Measurements from ENCODE around the gene ALDH1A1.

Gene ALDH1A1

DNA sequence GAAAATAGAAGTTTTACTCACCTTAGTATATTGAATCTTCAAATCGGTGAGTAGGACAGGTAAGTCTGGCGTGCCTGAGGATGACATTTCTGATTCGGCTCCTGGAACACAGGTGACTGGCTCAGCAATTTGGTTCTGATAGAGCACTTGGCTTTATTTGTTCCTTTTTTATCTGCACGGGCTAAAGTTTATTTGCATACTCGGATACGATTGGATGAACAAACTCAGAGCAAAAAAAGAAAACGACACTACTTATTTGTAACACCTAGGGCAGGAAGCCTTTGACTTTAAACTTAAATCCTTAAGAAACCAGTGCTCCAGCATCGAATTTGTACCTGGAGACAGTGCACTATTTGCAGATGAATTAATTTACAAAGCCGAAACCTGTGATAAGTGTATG, at the start of gene ALDH1A1:
TSS of gene ALDH1A1 (minus strand) at position 140 of the 400 bp plus-strand sequence. CDS start at position 87, 53 bp downstream.
- DNase-seq (ENCODE audit: extremely low read depth, low read depth) = no peak
- TF ChIP-seq, protein P1, sequence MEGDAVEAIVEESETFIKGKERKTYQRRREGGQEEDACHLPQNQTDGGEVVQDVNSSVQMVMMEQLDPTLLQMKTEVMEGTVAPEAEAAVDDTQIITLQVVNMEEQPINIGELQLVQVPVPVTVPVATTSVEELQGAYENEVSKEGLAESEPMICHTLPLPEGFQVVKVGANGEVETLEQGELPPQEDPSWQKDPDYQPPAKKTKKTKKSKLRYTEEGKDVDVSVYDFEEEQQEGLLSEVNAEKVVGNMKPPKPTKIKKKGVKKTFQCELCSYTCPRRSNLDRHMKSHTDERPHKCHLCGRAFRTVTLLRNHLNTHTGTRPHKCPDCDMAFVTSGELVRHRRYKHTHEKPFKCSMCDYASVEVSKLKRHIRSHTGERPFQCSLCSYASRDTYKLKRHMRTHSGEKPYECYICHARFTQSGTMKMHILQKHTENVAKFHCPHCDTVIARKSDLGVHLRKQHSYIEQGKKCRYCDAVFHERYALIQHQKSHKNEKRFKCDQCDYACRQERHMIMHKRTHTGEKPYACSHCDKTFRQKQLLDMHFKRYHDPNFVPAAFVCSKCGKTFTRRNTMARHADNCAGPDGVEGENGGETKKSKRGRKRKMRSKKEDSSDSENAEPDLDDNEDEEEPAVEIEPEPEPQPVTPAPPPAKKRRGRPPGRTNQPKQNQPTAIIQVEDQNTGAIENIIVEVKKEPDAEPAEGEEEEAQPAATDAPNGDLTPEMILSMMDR (IDR thresholded peaks at IDR 0.05; ENCODE audit: low read depth, low read length, missing control alignments) = no peak
- H3K4me3 ChIP-seq (replicated peaks; ENCODE audit: low read depth, low read length) = peak within 1 kb of the TSS; percentile 26

DNA sequence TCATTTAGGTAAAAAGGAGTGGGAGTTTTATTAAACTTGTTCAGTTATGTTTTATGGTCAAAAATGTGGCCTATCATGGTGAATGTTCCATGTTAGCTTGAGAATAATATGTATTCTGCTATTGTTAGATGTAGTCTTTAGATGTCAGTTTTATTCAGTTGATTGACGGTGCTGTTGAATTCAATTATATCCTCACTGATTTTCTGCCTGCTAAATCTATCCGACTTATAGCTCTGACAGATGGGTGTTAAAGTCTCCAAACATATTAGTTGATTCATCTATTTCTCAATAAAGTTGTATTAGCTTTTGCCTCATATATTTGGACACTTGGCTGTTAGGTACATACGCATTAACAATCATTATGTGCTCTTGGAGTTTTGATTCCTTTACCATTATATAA, 49.0 kb upstream of the ALDH1A1 start:
- TF ChIP-seq, protein P1 (IDR thresholded peaks at IDR 0.05; ENCODE audit: low read depth, low read length, missing control alignments) = no peak
- DNase-seq (ENCODE audit: extremely low read depth, low read depth) = no peak
- H3K4me3 ChIP-seq (replicated peaks; ENCODE audit: low read depth, low read length) = no peak overlapping the region

DNA sequence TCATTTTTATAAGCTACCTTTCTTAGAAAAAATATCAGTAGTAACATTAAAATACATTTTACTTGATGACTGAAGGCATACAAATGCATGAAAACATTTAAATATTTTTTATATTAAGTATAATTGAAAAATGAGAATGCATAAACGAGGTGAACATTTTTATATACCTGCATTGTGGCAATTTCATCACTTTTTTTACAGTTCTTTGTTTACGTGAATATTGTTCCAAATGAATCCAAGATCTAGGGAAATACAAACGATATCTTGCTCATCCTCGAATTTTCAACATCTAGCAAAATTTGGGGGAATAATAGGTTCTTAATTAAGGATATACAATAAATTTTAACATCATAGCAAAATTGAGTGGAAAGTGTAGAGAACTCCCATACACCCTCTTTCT, 45.5 kb upstream of the ALDH1A1 start:
- no peak overlapping the region for H3K4me3 ChIP-seq (replicated peaks; ENCODE audit: low read depth, low read length)
- no peak for DNase-seq (ENCODE audit: extremely low read depth, low read depth)
- TF ChIP-seq, protein P1 (IDR thresholded peaks at IDR 0.05; ENCODE audit: low read depth, low read length, missing control alignments) = no peak

DNA sequence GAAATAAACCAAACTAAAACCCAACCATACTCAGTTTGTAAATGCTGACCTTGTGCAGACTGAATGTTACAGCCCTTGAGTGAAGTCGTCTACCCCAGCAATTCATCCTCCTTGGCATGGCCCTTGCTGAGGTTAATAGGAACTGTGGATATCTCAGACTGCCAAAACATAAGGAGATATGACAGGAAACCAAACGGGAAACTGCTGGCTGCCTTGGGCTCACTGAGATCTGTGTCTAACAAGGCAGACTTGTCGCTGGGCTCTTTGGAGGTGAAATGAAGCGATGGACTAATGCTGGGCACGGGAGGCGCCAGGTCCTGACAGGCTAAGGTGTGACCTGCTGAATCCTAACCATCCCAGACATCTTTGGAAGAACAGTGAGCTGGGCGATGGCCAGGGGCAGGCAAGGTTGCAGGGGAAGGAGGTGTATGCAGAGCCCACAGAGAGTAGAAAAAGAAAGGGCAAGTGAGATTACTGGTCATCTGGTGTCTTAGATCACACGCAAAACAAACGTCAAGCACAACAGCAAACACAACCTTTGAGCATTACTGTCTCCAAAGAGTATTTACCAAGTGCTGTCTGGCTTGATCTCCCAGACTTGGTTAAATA, 44.6 kb upstream of the ALDH1A1 start:
- no peak overlapping the region for H3K4me3 ChIP-seq (replicated peaks; ENCODE audit: low read depth, low read length)
- no peak for DNase-seq (ENCODE audit: extremely low read depth, low read depth)
- TF ChIP-seq, protein P1 (IDR thresholded peaks at IDR 0.05; ENCODE audit: low read depth, low read length, missing control alignments) = no peak

DNA sequence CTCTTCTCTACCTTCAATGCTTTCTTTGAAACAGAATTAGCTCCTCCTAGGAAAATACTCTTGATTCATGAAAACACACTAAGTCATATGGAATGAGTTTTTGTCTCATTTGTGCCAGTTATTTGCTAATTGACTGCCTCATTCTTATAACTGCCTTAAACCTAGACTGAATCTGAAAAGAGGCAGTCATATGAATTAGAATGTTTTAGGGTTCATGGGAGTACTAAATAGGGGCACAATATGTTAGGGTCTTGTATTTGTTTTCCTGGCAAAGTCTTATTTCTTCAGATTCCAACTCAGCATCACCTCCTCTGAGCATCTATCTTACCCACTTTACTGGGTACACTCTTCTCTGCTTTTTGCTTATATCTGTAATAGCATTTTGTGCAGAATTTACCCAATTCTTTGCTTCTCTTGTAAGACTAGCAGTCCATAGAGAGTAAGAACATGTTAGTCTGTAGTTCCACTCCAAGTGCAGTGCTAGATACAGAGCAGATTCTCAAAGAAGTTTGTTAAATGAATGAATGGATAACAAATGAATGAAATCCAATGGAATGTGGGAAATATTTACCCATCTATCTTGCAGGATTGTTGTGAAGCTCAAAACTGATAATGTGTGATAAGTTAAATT, 43.9 kb upstream of the ALDH1A1 start:
- DNase-seq (ENCODE audit: extremely low read depth, low read depth) = no peak
- TF ChIP-seq, protein P1 (IDR thresholded peaks at IDR 0.05; ENCODE audit: low read depth, low read length, missing control alignments) = no peak
- no peak overlapping the region for H3K4me3 ChIP-seq (replicated peaks; ENCODE audit: low read depth, low read length)

DNA sequence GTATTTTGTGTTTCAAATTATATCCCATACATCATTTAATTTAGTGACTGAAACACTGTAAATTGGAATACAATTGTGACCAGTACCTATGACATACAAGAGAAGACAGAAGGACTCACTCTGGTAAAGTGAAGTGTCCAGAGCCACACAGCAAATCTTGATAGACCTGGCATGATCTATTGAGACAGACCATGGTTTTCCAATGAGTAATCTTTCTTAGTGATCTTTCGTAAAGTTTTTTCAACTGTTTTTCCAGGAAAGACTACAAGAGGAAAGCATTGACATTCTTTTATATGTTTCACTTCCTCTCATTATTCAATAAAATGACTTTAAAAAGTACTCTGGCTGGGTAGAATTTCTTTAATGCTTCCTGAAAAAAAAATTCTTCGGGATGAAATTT, 43.3 kb upstream of the ALDH1A1 start:
- TF ChIP-seq, protein P1 (IDR thresholded peaks at IDR 0.05; ENCODE audit: low read depth, low read length, missing control alignments) = no peak
- no peak for DNase-seq (ENCODE audit: extremely low read depth, low read depth)
- no peak overlapping the region for H3K4me3 ChIP-seq (replicated peaks; ENCODE audit: low read depth, low read length)
